GM23248 (cell line): ENCODE data around the gene ADAMTSL3.

Source experiments
- EZH2 ChIP-seq: fragments of 200-600 bp; sonication (generic); IDR thresholded peaks from 2 replicates; pipeline ENCODE4 v1.6.1; 2018; ENCODE audit warnings: antibody characterized with exemption, mild to moderate bottlenecking; ENCODE audit not compliant: insufficient read depth, poor library complexity, severe bottlenecking
- EZH2phosphoT487 ChIP-seq: fragments of 200-600 bp; sonication (generic); IDR thresholded peaks from 2 replicates; pipeline ENCODE4 v1.6.1; 2018; ENCODE audit warnings: antibody characterized with exemption, moderate library complexity, mild to moderate bottlenecking, low read depth; ENCODE audit not compliant: insufficient read depth

DNA sequence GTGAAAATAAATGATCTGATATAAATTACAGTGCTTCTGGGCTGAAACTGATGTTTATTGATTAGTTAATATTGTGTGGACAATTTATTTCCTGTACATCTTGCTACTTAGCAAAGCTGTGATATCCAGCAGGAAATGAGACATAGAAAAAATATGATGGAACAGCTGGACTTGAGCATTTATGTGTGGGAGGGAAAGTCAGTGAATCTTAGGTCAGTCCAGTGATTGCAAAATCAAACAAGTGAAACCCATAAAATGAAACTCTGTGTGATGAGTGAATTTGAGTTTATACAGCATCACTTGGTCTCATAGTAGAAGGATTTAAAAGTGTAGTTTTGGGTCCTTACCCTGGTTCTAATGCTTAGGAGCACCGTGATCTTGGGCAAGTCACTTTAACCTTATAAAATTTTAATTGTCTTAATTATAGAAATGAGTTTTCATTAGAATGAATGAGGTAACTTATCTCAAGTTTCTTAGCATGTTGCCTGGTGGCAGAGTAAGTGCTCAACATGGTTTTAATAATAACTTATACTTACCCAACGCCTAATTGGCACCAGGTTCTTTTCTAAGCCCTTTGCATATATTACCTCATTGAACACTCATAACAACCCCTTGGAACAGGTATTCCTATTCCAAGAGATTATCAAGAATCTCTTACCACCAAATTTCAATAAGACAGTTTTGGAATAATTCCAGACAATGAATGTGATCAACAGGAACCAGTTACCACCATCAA, 194.6 kb downstream of the ADAMTSL3 start:
- TF ChIP-seq EZH2 (no peak), EZH2phosphoT487 (peak; percentile 85; the same call in 1 of the 2 replicates)
